GM21528 (cell line): Measurements from ENCODE around the gene VCX3B.
"Not testable (repeated sequence)": the region's sequence is repeated elsewhere in the genome, so short reads cannot be mapped to it uniquely, and the experiment has no call there.

ENCODE experiments used
- ATAC-seq: cut with Tn5 transposase; IDR thresholded peaks from one replicate; pipeline ENCODE4 v1.9.1; 2021; ENCODE audit warnings: mild to moderate bottlenecking, moderate library complexity; ENCODE audit not compliant: unreplicated experiment, low FRiP score

Gene VCX3B

GRCh38 chrX:8464530-8464929 lies at the start of gene VCX3B:
Gene VCX3B (plus strand): TSS chrX:8464830. CDS start chrX:8465451, 621 bp downstream.
- not testable (repeated sequence) for ATAC-seq

- no peak for ATAC-seq
Observed at GRCh38 chrX:8418301-8418700, 46.3 kb upstream of the VCX3B start.

GRCh38 chrX:8424912-8425311 lies 39.7 kb upstream of the VCX3B start:
- no peak for ATAC-seq

GRCh38 chrX:8429692-8430249 lies 34.9 kb upstream of the VCX3B start:
- no peak for ATAC-seq

- ATAC-seq, result no peak
Observed at GRCh38 chrX:8430444-8430843, 34.2 kb upstream of the VCX3B start.

GRCh38 chrX:8432396-8432795 lies 32.2 kb upstream of the VCX3B start:
- no peak for ATAC-seq

- ATAC-seq, result no peak
Observed at GRCh38 chrX:8433109-8434062, 31.2 kb upstream of the VCX3B start.

GRCh38 chrX:8447368-8447767 lies 17.3 kb upstream of the VCX3B start:
- no peak for ATAC-seq

GRCh38 chrX:8452343-8452742 lies 12.3 kb upstream of the VCX3B start:
- ATAC-seq, result not testable (repeated sequence)

GRCh38 chrX:8453611-8454010 lies 11.0 kb upstream of the VCX3B start:
- no peak for ATAC-seq

- no peak for ATAC-seq
Observed at GRCh38 chrX:8455557-8455956, 9.1 kb upstream of the VCX3B start.

- no peak for ATAC-seq
Observed at GRCh38 chrX:8462488-8462887, 2.1 kb upstream of the VCX3B start.

GRCh38 chrX:8484360-8484949 lies 19.8 kb downstream of the VCX3B start:
- no peak for ATAC-seq

GRCh38 chrX:8495036-8495435 lies 30.4 kb downstream of the VCX3B start:
- ATAC-seq, result not testable (repeated sequence)

GRCh38 chrX:8500203-8500602 lies 35.6 kb downstream of the VCX3B start:
- no peak for ATAC-seq

- not testable (repeated sequence) for ATAC-seq
Observed at GRCh38 chrX:8502101-8502500, 37.5 kb downstream of the VCX3B start.

- ATAC-seq, result no peak
Observed at GRCh38 chrX:8504451-8504850, 39.8 kb downstream of the VCX3B start.
